Measurements from ENCODE around the gene TSHZ2. TPM values are rescaled to one million over a fixed set of nuclear protein-coding genes. Genes with fewer than 3 reads are reported as not detected.

Gene TSHZ2
- total and polyA plus RNA-seq, 9 donors, result 7.3 to 23.1 (median 12.5) TPM

DNA sequence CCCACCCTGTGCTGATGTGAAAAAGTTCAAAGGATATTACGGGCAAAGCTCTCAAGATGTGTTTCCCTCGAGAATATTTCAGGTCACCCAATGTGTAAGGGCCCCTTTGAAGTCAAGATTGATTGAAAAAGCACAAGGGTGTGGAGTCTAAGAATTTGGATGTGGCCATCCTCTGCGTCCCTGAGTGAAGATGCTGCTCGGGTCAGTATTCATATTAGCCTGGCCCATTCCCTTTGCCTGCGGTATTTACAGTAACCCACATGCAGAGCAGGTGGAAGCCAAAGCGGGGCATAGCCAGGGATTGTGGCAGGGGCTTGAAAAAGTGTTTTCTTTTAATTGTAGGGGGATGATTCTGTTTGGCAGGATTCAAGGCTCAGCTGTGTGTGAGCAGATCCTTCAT lies 211.0 kb downstream of the TSHZ2 start:
- 76% methylated on average over 4 of the region's 6 CpGs for WGBS (ENCODE audit: insufficient coverage)
- Histone ChIP-seq H3K9me3 (replicated peaks; ENCODE audit: control insufficient read depth, low read depth, low read length) (no peaks in the 10 kb centered on the region), H3K27me3 (ENCODE audit: control insufficient read depth, insufficient read depth, low read length) (no peaks in the 10 kb centered on the region), H3K4me1 (ENCODE audit: control insufficient read depth, insufficient read depth, low read length) (peaks cover 5% of the 10 kb centered on the region), H3K36me3 (ENCODE audit: control insufficient read depth, insufficient read depth, low read length) (no peaks in the 10 kb centered on the region), H3K4me3 (ENCODE audit: low read length) (no peak overlapping the region), H3K27ac (ENCODE audit: low read length) (no peak overlapping the region)
- DNase-seq, result no peak

DNA sequence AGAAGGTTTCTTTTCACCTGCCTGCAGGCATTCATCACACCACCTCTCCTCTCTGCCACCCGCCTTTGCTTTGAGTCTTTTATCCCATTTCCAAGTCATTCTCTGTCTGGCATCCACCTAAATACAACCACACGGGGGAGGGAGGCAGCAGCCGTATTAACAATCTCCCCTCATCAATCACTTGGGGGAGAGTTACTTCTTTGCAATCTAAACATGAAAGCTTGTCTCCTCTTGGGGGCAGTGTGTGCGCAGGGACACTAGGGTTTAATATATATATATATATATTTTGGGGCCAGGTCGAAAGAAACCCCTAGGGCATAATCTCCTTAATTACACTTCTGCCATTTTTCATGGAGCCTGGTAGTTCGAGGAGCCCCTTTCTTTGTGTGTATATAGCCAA lies 214.5 kb downstream of the TSHZ2 start:
- H3K4me3 ChIP-seq (ENCODE audit: low read length), result no peak overlapping the region
- no peak for DNase-seq
- WGBS (ENCODE audit: insufficient coverage), result 67% methylated on average over 1 of the region's 6 CpGs
- H3K9me3 ChIP-seq (replicated peaks; ENCODE audit: control insufficient read depth, low read depth, low read length), result no peaks in the 10 kb centered on the region
- peaks cover 5% of the 10 kb centered on the region for H3K4me1 ChIP-seq (ENCODE audit: control insufficient read depth, insufficient read depth, low read length)
- H3K27me3 ChIP-seq (ENCODE audit: control insufficient read depth, insufficient read depth, low read length), result no peaks in the 10 kb centered on the region
- H3K27ac ChIP-seq (ENCODE audit: low read length), result no peak overlapping the region
- no peaks in the 10 kb centered on the region for H3K36me3 ChIP-seq (ENCODE audit: control insufficient read depth, insufficient read depth, low read length)

DNA sequence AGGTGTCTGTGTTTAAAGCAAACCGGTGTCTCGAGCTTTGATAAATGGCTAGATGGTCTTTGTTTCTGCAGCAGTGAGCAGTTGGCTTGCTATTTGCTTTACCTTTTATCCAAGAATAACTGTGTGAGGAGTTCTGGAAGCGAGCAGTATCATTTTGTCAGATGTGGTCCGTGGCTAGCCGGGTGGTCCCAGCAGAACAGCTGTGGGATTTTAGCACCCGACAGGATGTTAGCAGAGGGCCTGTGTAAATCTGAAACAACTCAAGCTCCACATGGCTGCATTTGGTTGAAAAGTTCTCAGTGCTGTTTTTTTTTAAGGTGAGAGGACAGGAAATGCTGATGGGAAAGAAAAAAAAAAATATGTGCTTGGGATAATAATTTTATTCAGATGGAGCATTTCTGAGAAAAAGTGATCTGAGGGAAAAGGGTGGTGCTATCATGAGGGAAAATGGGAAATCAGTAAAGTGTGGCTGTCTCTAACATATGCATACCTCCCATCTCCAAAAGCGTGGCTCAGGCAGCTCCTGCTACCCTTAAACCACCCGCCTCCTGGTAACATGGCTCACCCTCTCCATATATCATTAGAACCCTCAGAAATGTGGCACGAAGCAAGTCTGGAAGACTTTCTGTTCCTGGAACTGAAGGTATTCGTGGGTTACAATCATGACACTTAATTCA lies 215.4 kb downstream of the TSHZ2 start:
- peak; percentile 67 for DNase-seq

DNA sequence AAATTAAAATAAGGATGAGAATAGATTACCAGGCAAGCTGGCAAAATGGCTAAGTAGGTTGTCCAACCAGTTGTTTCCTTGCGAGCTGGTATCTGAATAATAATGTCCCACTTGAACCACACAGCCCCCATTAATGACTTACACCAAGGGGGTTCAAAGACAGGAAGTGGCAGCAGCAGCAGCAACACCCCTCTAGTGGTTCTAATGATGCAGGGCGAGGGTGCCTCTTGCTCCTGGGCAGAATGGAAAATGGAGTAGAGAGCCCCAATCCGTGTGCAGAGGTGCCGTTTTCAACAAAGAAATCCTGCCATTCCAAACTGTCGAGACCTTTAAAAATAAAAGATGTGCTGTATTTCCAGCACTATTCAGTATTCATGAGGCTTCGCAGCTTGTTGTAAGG lies 218.1 kb downstream of the TSHZ2 start:
- Histone ChIP-seq H3K9me3 (replicated peaks; ENCODE audit: control insufficient read depth, low read depth, low read length) (no peaks in the 10 kb centered on the region), H3K4me3 (ENCODE audit: low read length) (no peak overlapping the region), H3K27ac (ENCODE audit: low read length) (no peak overlapping the region), H3K36me3 (ENCODE audit: control insufficient read depth, insufficient read depth, low read length) (no peaks in the 10 kb centered on the region), H3K4me1 (ENCODE audit: control insufficient read depth, insufficient read depth, low read length) (peaks cover 5% of the 10 kb centered on the region), H3K27me3 (ENCODE audit: control insufficient read depth, insufficient read depth, low read length) (peaks cover 2% of the 10 kb centered on the region)
- DNase-seq, result no peak
- WGBS (ENCODE audit: insufficient coverage), result 66% methylated on average over 3 of the region's 6 CpGs

More for the DNA sequence above, 215.4 kb downstream of the TSHZ2 start:
- H3K36me3 ChIP-seq (ENCODE audit: control insufficient read depth, insufficient read depth, low read length), result no peaks in the 10 kb centered on the region
- H3K27me3 ChIP-seq (ENCODE audit: control insufficient read depth, insufficient read depth, low read length), result no peaks in the 10 kb centered on the region
- H3K4me3 ChIP-seq (ENCODE audit: low read length), result no peak overlapping the region
- peaks cover 5% of the 10 kb centered on the region for H3K4me1 ChIP-seq (ENCODE audit: control insufficient read depth, insufficient read depth, low read length)
- no peak overlapping the region for H3K27ac ChIP-seq (ENCODE audit: low read length)
- 38% methylated on average over 9 of the region's 10 CpGs for WGBS (ENCODE audit: insufficient coverage)
- H3K9me3 ChIP-seq (replicated peaks; ENCODE audit: control insufficient read depth, low read depth, low read length), result no peaks in the 10 kb centered on the region

DNA sequence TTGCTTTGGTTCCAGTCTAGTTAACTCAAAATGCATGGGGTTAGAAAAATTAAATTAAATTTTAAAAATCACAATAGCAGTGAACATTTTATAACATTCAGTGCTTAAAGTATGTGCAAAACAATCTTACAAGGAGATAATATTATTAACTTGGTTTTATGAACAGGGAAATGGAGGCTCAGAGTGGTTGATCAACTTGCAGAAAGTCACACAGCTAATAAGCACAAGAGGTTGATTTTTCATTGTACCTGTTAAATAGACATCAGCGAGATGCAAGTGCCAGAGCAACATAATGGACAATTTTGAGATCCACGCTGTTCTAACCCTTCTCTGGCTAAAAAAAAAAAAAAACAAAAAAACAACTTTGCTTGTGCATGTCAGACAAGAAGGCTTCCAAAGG lies 219.8 kb downstream of the TSHZ2 start:
- Histone ChIP-seq H3K9me3 (replicated peaks; ENCODE audit: control insufficient read depth, low read depth, low read length) (no peaks in the 10 kb centered on the region), H3K36me3 (ENCODE audit: control insufficient read depth, insufficient read depth, low read length) (no peaks in the 10 kb centered on the region), H3K27ac (ENCODE audit: low read length) (no peak overlapping the region), H3K4me3 (ENCODE audit: low read length) (no peak overlapping the region), H3K4me1 (ENCODE audit: control insufficient read depth, insufficient read depth, low read length) (peaks cover 5% of the 10 kb centered on the region), H3K27me3 (ENCODE audit: control insufficient read depth, insufficient read depth, low read length) (peaks cover 2% of the 10 kb centered on the region)
- no peak for DNase-seq
- 100% methylated on average over 1 of the region's 2 CpGs for WGBS (ENCODE audit: insufficient coverage)

DNA sequence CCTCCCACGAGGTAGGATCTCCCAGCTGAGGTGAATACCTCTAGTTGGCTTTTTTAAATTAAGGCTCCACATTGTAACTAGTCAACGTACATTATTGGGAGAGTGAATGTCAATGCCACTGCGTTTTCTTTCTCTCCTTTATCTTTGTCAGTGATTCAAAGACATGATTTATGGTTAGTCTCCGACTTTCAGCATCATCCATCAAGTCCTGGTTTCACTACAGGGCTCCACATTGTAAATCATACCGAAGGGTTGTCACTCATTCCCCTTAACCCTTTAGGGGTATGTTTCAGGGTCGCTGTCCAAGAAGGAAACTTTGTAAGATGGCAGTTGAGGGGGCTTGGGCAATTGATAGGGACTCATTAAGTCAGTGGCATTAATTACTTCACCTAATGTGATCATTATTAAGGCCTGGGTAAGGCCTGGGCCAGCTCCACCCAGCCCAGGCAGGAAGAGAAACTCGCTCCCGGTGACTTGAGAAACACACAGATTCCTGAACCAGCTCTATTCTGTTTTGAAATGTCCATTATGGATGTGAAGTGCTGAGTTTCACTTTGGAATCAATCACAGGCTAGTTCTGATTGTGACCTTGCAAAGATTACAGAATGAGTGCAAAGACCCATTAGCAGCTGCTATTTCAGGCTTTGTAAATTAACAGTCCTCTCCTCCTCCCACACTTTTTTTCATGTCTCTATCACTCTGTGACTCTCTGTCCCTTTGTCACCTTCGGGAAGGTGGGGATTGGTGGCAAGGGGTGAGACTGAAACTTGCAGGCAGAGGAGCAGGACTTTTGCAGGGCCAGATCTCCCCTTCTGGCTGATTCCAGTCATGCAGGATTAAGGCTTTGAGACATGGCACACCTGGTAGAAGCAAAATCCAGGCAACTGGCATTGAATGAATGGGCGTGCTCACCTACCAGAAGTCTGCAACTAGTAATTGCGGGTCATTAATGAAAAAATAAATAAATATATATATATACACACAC lies 222.4 kb downstream of the TSHZ2 start:
- H3K9me3 ChIP-seq (replicated peaks; ENCODE audit: control insufficient read depth, low read depth, low read length), result no peaks in the 10 kb centered on the region
- no peaks in the 10 kb centered on the region for H3K4me1 ChIP-seq (ENCODE audit: control insufficient read depth, insufficient read depth, low read length)
- H3K4me3 ChIP-seq (ENCODE audit: low read length), result no peak overlapping the region
- peaks cover 2% of the 10 kb centered on the region for H3K27me3 ChIP-seq (ENCODE audit: control insufficient read depth, insufficient read depth, low read length)
- DNase-seq, result no peak
- H3K36me3 ChIP-seq (ENCODE audit: control insufficient read depth, insufficient read depth, low read length), result no peaks in the 10 kb centered on the region
- 80% methylated on average over 1 of the region's 11 CpGs for WGBS (ENCODE audit: insufficient coverage)
- H3K27ac ChIP-seq (ENCODE audit: low read length), result no peak overlapping the region

DNA sequence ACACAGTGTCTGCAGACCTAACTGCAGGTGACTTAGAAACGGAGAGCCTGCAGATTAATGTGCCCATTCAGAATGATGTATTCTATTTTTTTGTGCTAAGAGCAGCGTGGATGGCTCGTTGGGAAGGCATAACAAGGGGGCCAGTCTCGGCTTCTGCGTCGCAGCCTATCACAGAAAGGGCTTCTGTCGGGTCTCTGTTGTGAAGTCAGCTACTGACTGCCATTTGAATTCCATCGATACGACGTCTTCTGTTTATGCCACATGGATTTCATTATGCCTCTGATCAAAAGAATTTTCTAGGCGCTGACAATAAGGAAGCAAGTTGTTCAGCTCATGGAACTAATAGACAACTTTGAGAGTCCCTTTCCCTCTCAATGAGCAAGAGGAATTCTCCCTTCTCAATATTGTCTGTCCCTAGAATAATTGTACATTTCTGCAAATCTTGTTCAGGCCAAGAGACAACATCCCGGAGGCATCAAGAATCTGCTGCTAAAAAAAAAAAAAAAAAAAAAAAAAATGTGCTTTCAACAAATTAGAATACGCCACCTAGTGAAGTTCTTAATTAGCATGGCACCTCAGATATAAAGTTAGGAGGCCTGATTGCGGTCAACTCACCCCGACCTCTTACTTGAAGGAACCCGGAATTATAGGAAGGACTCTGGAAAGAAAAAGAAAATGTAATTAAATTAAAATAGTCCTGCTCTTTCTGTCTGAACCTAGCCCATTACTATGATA lies 223.9 kb downstream of the TSHZ2 start:
- 32% methylated on average over 10 of the region's 16 CpGs for WGBS (ENCODE audit: insufficient coverage)
- DNase-seq, result peak; percentile 57
- no peak overlapping the region for H3K27ac ChIP-seq (ENCODE audit: low read length)
- H3K36me3 ChIP-seq (ENCODE audit: control insufficient read depth, insufficient read depth, low read length), result no peaks in the 10 kb centered on the region
- no peaks in the 10 kb centered on the region for H3K4me1 ChIP-seq (ENCODE audit: control insufficient read depth, insufficient read depth, low read length)
- H3K4me3 ChIP-seq (ENCODE audit: low read length), result no peak overlapping the region
- no peaks in the 10 kb centered on the region for H3K9me3 ChIP-seq (replicated peaks; ENCODE audit: control insufficient read depth, low read depth, low read length)
- H3K27me3 ChIP-seq (ENCODE audit: control insufficient read depth, insufficient read depth, low read length), result peaks cover 2% of the 10 kb centered on the region

DNA sequence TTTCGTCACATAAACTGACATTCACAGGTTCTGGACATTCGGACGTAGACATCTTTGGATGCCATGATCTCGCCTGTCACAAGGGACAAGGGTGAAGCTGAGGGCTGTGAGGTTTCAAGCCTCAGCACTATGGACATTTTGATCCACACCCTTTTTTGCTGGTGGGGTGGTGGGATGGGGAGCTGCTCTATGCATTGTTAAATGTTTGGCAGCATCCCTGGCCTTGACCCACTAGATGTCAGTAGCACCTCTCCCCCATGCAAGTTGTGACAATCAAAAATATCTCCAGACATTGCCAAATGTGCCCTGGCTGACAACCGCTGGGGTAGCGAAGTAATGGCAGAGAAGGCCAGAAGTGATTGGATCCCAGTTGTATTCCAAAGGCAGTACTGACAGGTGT lies 229.4 kb downstream of the TSHZ2 start:
- Histone ChIP-seq H3K9me3 (replicated peaks; ENCODE audit: control insufficient read depth, low read depth, low read length) (no peaks in the 10 kb centered on the region), H3K36me3 (ENCODE audit: control insufficient read depth, insufficient read depth, low read length) (no peaks in the 10 kb centered on the region), H3K27me3 (ENCODE audit: control insufficient read depth, insufficient read depth, low read length) (no peaks in the 10 kb centered on the region), H3K4me1 (ENCODE audit: control insufficient read depth, insufficient read depth, low read length) (no peaks in the 10 kb centered on the region), H3K27ac (ENCODE audit: low read length) (no peak overlapping the region), H3K4me3 (ENCODE audit: low read length) (no peak overlapping the region)
- no peak for DNase-seq
- WGBS (ENCODE audit: insufficient coverage), result 87% methylated on average over 5 of the region's 6 CpGs

DNA sequence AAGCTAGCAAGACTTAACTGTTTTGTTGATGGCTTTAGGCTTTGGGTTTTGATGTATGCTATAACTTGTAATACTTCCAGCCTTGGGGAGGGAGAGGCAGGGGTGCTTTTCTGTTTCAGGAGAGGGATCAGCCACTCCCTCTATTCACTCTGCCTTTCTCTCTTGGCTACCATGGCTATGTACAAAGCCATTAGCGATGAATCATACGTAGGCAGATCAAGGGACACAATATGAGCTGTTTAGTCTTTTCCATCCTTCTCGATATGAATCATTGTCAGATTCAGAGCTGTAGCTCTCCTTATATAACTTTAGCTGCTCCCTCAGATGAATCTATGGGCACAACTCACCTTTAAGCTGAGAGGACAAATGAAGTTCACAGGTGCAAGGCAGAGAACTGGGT lies 230.6 kb downstream of the TSHZ2 start:
- Histone ChIP-seq H3K27me3 (ENCODE audit: control insufficient read depth, insufficient read depth, low read length) (no peaks in the 10 kb centered on the region), H3K36me3 (ENCODE audit: control insufficient read depth, insufficient read depth, low read length) (no peaks in the 10 kb centered on the region), H3K4me1 (ENCODE audit: control insufficient read depth, insufficient read depth, low read length) (no peaks in the 10 kb centered on the region), H3K27ac (ENCODE audit: low read length) (no peak overlapping the region), H3K4me3 (ENCODE audit: low read length) (no peak overlapping the region), H3K9me3 (replicated peaks; ENCODE audit: control insufficient read depth, low read depth, low read length) (no peaks in the 10 kb centered on the region)
- no peak for DNase-seq
- no CpG with 5 or more reads among the region's 3 CpGs for WGBS (ENCODE audit: insufficient coverage)

DNA sequence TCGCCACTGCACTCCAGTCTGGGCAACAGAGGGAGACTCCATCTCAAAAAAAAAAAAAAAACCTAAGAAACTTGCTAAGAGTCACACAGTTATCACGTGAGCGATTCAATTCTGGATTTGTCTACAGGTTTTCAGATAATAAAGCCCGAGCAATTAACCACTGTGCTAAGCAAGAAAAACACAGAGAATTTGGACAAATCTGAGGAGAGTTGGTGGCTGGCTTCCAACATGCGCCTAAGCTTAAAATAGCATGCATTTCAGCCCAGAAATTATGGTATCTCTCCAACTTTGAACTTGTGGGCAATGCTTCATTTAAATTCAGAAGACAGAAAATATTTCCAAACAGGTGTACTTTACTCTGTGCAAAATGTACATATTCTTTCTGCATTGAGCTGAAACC lies 232.9 kb downstream of the TSHZ2 start:
- H3K4me1 ChIP-seq (ENCODE audit: control insufficient read depth, insufficient read depth, low read length), result no peaks in the 10 kb centered on the region
- no peak overlapping the region for H3K4me3 ChIP-seq (ENCODE audit: low read length)
- no peak overlapping the region for H3K27ac ChIP-seq (ENCODE audit: low read length)
- peak; percentile 49 for DNase-seq
- no peaks in the 10 kb centered on the region for H3K27me3 ChIP-seq (ENCODE audit: control insufficient read depth, insufficient read depth, low read length)
- no peaks in the 10 kb centered on the region for H3K36me3 ChIP-seq (ENCODE audit: control insufficient read depth, insufficient read depth, low read length)
- 52% methylated on average over 3 of the region's 5 CpGs for WGBS (ENCODE audit: insufficient coverage)
- no peaks in the 10 kb centered on the region for H3K9me3 ChIP-seq (replicated peaks; ENCODE audit: control insufficient read depth, low read depth, low read length)
